ENCODE data around the gene KTN1.

GRCh38 chr14:55588259-55588699, 8.3 kb downstream of the KTN1 start:
- no peak for TF ChIP-seq CTCF (IDR thresholded peaks at IDR 0.05)
- TF ChIP-seq EZH2 (IDR thresholded peaks at IDR 0.05) = no peak

All from neural progenitor cell (in vitro differentiated cells).